SKM-1 treated with dmso at 0.1 percent for 144 hours (cell line): ENCODE results near the gene PPAT.
"Not testable (repeated sequence)": the region's sequence is repeated elsewhere in the genome, so short reads cannot be mapped to it uniquely, and the experiment has no call there.

Experiments
- DNase-seq: peaks from one replicate; lab custom pipeline; 2025; ENCODE audit not compliant: unreplicated experiment; lab: John Stamatoyannopoulos, UW

PPAT gene

DNA sequence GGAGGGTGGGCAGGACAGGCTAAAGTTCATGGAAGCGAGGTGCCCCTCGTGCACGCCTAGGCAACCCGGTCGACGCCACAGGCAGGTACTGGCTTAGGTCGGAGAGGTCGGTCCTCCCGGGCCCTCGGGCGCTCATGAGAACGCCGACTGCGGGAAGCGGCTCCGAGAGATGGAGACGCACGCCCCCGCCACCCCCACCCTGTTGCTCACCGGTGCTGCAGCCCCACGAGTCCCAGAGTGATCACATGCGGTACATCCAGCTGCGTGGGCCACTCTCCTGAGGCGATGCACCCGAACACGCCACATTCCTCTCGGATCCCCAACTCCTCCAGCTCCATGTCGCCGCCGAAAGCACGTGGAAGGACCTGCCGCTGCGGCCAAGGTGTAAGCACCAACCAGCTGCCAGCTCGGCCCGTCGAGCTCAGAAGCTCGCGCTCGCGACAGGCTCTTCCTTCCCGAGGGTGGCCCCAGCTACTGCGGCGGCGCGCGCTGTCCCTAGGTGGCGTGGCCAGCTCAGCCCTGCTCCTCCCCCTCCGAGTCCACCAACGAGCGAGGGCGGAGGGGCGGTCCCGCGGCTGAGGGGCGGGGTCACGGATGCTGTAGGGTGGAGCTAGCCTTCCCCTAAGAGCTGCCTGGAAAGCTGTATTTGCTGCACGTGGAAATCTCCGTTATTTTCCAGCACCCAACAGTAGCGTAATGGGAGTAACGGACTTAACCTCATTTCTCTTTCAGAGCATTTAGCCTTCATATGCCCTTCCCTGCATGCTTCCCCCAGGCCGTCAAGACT, at the start of gene PPAT:
TSS of gene PPAT (minus strand) at position 476 of the 787 bp plus-strand sequence. CDS start at position 338, 138 bp downstream.
- DNase-seq: peak; percentile 98

DNA sequence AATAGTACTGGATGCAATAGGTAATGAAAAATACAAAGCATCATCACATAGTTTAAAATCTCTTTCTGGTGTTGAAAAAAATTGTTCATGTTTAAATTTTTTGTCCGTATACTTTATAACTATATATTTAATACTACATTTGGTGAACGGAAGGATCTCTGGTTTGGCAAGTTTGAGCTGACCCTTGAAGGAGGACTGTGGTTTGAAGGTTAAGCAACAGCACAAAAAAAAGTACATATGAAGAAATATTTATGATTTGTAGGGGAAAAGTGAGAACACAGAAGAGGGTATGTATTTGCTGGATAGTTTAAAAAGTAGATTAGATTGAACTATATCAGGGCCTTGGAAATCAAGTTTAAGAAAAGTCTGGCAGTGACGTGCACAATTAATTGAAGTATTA, 45.3 kb upstream of the PPAT start:
- DNase-seq: no peak

DNA sequence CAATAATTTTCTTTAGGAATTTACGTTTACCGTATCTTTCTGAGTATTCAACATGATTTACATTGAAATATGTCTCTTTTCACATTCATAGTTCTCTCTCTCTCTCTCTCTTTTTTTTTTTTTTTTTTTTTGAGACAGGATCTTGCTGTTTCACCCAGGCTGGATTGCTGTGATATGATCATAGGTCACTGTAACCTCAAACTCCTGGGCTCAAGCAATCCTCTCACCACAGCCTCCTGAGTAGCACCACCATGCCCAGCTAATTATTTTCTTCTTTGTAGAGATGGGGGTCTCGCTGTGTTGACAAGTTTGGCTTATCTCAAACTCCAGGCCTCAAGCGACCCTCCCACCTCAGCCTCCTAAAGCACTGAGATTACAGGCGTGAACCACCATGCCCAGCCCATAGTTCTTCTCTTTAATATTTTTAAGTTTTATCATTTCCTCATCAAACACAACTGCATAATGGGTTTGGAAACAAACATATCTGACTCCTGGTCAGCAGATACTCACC, 41.8 kb upstream of the PPAT start:
- no peak for DNase-seq

DNA sequence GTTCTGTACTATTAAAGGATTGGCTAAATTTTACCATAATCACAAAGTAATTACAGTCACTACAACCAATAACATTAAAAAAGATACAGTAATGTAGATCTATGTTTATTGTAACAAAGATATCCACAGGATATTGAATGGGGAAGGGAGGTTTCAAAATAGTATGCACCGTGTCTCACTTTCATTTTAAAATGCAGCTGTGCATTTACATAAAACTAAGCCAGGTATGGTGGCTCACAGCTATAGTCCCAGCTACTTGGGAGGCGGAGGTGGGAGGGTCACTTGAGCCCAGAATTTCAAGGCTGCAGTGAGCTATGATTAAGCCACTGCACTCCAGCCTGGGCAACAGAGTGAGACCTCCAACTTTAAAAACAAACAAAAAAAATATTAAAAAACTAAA, 40.5 kb upstream of the PPAT start:
- no peak for DNase-seq

DNA sequence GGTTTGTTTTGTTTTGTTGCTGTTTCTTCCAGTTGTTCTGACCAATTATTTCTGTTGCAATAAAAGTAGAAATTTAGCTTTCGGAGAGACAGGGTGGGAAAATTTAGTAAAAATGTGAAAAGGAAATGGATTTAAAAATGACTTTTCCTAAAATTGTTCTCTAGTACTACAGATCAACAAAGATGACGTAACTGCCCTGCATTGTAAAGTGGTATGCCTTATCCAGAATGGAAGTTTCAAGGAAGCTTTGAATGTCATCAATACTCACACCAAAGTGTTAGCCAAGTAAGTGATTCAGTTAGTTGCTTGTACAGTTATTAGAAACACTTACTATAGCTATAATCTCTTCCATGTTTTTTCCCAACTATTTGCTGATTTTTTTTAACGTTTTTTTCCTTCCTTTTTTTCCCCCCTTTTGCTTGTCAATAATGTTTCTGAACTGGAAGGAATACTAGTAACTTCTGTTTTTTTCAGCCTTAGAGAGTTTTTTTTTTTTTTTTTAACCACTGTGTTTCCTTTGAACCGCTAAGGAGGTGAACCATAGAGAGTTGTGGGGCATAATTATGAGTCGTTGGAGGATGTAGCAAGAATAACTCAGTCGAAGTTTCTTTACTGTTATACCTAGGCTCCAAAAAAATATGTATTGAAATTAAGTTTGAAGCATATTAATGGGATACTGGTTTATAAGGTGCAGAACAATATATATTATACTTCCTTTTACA, 34.2 kb upstream of the PPAT start:
- DNase-seq: peak; percentile 22

DNA sequence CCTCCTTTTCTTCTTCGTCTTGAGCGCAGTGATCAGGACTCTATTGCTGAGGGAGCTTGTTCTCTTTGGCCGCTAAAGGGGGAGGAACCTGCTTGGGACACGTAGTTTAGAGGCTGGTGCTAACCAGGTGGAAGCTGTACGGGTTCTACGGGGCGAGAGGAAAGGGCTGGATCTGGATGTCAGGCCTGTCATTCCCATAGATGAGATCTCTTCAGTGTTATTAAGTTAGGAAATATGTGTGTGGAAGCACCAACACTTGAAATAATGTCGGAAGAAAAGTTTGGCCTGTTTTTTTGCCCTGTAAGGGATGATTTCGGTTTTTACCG, 32.6 kb upstream of the PPAT start:
- peak; percentile 62 for DNase-seq

DNA sequence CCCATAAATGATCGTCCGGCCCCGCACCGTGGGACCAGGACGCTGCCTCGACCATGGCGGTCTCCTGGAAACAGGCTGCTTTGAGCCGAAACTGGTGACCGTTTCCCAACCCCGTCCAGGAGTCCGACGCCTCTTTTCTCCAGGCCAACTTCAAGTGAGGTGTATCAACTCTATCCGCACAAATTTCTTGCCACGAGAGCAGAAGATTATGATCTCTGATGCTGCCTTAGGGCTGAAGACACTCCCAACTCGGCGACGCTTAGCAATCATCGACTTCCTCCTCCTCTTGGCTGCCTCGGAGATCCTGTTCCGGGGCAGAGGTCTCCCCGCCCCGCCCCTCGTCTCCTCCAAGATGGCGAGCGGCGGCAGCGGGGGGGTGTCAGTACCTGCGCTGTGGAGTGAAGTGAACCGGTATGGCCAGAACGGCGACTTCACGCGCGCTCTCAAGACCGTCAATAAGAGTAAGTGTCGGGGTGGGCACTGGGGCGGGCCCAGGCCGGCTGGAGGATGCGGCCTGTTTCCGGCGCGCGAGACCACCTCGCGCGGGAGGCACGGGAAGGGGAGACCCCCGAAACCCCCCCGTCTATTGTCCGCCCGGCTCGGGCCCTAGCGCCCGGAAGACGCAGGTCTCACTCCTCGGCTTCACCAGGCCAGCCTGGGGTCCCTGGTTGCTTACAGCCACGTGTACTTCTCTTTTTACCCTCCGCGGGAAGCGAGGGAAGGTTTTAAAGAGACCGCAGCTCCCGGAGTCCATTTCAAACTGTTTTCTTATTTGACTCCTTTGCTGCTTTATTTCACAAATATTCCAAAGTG, 32.1 kb upstream of the PPAT start, which contains the start of gene SRP72:
TSS of gene SRP72 (plus strand) at position 334 of the 813 bp plus-strand sequence. CDS start at position 353, 19 bp downstream.
- peak; percentile 79 for DNase-seq

DNA sequence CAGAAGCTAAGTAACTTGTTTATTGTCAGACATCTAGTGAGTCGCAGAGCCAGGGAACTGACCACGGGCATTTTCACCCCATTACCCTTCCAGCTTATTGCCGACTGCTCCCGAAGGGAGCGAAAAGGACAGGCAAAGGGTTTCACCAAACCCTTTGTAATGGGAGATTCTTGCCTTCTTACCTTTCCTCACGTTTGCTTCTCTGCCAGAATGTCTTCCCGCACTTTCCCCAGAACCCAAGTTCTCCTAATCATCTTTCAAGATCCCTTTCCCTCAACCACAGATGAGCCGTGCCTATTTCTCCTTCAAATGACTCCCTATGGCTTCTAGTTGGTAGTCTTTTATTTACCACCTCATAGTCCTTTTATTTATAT, 31.5 kb upstream of the PPAT start:
- no peak for DNase-seq

DNA sequence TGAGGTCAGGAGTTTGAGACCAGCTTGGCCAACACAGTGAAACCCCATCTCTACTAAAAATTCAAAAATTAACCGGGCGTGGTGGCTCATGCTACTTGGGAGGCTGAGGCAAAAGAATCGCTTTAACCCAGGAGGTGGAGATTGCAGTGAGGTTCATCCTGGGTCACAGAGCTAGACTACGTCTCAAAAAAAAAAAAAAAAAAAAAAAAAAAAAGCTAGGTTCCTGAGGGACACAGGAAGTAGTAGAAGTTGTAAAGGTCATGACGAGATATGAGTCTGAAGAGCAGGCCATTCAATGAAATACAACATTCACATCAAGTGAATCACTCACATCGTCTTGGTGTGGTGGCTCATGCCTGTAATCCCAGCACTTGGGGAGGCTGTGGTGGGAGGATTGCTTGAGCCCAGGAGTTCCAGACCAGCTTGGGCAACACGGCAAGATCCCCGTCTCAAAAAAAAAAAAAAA, 30.9 kb upstream of the PPAT start:
- not testable (repeated sequence) for DNase-seq

DNA sequence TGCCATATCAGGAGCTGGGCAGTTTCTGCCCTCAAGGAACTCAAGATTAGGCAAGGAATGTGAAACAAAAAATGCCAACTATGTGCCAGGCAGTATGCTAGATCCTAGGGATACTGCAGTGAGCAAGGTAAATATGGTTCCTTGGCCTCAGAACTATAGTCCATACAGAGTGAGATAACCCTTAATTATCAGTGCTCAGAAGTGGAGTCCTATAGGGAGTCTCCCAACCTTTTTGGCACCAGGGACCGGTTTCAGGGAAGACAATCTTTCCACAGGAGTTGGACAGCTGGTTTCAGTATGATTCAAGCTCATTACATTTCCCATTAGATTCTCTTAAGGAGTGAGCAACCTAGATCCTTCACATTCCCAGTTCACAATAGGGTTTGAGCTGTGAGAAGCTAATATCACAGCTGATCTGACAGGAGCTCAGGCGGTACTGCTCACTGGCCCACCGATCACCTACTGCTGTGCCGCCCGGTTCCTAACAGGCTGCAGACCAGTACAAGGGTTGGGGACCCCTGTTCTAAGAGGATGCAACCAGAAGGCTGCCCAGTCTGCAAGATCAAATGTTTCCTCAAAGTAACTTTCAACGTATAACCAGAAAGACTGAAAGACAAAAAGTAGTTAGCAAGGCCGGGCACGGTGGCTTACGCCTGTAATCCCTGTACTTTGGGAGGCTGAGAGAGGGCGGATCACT, 30.3 kb upstream of the PPAT start:
- no peak for DNase-seq

DNA sequence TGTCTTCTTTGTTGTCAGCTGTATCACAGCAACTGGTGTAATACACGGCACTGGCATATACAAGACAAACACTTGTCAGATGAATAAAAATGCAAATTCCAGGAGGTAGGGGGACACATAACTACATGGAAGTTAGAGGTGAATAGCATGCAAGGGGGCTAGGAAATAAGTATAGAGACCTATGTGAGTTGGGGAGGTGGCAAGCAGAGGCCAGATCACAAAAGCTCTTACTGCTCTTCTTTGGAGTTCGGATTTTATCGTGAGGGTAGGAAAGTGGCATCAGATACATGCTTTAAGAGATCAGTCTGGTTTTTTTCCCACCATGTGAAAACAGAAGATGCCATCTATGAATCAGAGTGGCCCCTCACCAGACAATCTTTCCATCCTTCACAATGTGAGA, 29.2 kb upstream of the PPAT start:
- no peak for DNase-seq

DNA sequence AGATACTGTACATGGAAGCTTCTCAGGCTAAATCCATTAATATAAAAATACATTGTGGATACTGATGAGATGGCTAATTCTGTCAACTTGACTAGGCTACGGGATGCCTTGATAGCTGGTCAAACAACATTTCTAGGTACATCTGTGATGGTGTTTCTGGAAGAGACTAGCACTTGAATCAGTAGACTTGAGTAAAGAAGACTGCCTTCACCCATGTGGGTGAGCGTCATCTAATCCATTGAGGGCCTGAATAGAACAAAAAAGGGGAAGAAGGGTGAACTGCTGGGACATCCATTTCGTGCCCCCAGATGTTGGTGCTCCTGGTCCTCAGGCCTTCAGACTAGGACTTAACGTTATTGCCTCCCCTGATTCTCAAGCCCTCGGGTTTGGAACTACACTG, 28.3 kb upstream of the PPAT start:
- no peak for DNase-seq

DNA sequence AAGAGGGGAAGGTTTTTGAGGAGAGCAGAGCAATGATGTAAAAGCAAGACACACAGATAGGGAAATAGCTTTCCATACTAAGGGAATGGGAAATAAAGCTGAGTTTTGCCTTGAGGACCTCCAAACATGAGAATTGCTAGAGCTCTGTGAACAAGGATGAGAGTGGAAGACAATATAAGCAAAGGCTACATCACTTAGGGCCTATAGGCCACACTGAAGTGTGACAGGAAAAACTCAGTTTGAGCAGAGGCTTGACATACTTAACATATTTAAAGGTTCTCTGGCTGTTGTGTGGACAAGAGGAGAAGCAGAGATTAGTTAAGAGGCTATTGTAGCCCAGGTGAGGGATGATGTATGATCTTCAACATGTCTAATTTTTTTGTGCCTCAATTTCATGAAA, 26.7 kb upstream of the PPAT start:
- DNase-seq: no peak

DNA sequence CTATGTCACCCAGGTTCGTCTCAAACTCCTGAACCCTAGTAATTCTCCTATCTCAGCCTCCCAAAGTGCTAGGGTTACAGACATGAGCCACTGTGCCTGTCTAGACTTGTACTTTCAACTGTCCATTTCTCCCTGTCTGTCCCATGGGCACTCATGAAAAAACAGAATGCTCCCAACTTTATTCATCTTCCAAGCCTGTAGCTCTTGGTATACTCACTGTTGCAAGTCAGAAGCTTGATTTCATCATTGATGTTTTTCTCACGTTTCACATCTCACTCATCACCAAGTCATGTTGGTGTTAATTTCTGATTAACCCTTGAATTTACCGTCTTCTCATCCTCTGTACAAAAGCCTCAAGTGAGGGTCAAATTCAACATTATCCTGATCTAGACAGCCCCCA, 24.7 kb upstream of the PPAT start:
- no peak for DNase-seq

DNA sequence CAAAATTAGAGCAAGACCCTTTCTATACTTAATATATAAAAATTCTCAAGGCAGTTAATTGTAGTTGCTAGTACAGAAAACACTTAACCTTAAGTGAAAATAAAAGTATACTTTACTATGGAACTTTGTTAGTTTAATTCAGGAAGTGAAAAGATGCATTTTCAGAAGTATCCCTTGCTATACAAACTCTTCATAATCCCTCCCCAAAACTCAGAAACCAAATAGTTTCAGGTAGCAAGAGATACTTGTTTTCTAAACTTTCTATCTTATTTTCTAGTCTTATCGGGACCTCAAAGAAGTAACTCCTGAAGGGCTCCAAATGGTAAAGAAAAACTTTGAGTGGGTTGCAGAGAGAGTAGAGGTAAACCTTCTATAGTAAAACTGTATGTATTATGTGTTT, 14.9 kb upstream of the PPAT start:
- no peak for DNase-seq

DNA sequence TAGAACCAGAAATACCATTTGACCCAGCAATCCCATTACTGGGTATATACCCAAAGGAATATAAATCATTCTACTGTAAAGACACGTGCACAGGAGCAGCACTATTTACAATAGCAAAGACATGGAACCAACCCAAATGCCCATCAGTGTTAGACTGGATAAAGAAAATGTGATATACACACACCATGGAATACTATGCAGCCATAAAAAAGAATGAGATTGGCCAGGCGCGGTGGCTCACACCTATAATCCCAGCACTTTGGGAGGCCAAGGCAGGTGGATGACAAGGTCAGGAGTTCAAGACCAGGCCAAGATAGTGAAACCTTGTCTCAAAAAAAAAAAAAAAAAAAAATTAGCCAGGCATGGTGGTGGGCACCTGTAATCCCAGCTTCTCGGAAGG, 14.1 kb upstream of the PPAT start:
- not testable (repeated sequence) for DNase-seq

DNA sequence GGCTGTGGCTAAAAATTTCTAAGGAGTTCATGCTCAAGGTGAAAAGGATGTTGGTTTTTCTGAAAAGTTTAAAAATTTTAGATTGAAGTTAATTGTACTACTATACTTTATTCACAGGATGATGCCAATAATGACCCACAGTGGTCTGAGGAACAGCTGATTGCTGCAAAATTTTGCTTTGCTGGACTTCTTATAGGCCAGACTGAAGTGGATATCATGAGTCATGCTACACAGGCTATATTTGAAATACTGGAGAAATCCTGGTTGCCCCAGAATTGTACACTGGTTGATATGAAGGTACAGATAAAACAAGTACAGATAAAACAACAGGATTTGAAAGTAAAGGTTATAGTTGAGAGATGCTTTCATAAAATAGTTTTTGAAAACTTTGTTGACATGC, 12.9 kb upstream of the PPAT start:
- DNase-seq: no peak

DNA sequence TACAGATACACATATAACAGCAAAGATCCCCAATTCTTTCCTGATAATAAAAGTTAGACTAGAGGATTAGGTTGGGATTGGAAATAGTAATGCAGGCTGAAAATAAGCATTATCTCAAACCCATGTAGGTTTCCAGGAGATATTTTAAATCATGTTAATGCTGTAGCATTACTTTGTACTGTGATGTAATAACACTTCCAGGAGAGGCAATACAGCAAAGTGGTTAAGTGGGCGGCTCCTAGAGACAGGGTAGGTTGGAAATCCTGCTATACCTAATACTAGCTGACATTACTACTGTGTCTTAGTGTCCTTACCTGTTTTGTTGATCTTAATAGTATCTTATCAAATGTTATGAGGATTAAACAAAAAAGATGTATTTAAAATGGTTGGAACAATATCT, 10.3 kb upstream of the PPAT start:
- no peak for DNase-seq

DNA sequence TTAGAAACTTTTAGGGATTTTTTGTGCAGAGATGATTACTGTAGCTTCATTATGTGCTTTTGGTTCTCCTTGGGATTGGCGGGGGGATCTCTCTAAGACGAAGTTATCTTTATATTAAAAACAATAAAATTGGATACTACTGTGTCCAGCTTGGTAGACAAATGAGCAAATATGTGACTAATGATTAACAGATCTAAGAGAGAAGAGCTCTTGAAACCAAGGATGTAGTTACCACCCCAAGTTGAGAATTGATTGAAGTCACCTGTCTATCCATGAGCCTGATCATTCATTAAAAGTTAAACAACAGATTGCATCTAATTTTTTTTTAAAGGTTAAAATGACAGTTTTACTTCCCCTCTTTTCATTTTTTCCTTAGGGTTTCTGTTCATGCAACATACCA, 9.3 kb upstream of the PPAT start:
- no peak for DNase-seq

DNA sequence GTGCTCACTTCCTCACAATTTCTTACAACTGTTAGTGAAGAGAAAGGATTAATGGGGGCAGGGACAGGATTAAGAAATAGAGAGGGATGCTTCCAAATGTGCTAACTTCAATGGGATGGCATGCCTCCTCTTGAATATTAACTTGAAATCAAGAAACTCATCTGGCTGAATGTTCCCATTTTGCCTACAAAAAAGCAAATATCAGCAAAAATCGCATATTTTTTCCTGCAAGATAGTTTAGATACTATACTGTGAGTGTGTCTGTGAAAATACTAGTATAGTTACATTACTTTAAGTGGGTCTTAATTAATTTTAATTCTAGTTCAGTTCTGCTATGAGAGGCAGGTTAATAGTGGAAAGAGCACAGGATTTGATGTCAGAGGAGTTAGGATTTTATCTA, 5.6 kb upstream of the PPAT start:
- DNase-seq: no peak

DNA sequence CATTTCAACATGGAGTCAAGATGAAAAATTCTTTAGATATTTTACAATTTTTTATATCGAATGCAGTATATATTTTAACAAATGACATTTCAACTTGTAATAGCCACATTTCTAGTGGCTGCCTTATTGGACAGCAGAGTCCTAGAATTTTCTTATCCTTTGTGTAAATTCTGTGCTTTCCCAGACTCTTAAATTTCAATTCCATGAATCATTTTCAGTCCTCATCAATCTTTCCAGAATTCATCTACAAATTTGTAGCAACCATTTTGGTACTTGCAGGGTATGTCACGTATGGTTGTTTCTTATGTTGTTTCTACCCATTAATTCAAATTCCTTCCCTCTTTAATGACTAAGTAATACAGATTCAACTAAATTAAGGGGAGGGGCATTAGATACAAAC, 3.4 kb upstream of the PPAT start:
- no peak for DNase-seq
